Left ventricle myocardium superior (tissue), 1 donor: ENCODE data around the gene ADAD1. TPM values are rescaled to one million over a fixed set of nuclear protein-coding genes. Genes with fewer than 3 reads are reported as not detected.

ENCODE experiments used
- ATAC-seq: fragments of 200-7000 bp; cut with Tn5 transposase; one replicate; pipeline ENCODE4 v1.9.1; 2020; ENCODE audit warnings: mild to moderate bottlenecking, moderate library complexity
- DNase-seq: peaks from one replicate; pipeline ENCODE4 v3.0.0-alpha.2; 2020
- intact Hi-C: fragments of 100-400 bp; cut with micrococcal nuclease; formaldehyde crosslinking; loops from one replicate; pipeline ENCODE4 v1.11.0; 2022
- total RNA-seq: library from RNA; stranded (reverse); fragmentation: NEBNext Ultra II Directional; extraction: Animal tissue kit (Norgen Biotek cat#: 25700); gene quantifications from one replicate; pipeline ENCODE4 v1.2.1, GENCODE V29; 2021
- donor health status: DM: no; HTN: yes; CAD: no; lungs with severe emphysema.

The ADAD1 gene
- total RNA-seq, 1 donor from 2014 or later: not detected

- DNase-seq (no peak), ATAC-seq (no peak)
- intact Hi-C loops: no loop called here
Observed at GRCh38 chr4:122450847-122451246, 72.0 kb downstream of the ADAD1 start.

GRCh38 chr4:122453384-122453995 lies 74.7 kb downstream of the ADAD1 start:
- ATAC-seq (no peak), DNase-seq (no peak)
- intact Hi-C loops: no loop called here

GRCh38 chr4:122456231-122457116 lies 77.7 kb downstream of the ADAD1 start, which contains the start of gene IL2:
Gene IL2 (minus strand): TSS chr4:122456725. CDS start chr4:122456440, 285 bp downstream.
- ATAC-seq: no peak
- DNase-seq: no peak
- intact Hi-C loops: no loop called here

GRCh38 chr4:122458625-122459024 lies 79.8 kb downstream of the ADAD1 start:
- no peak for ATAC-seq
- DNase-seq: no peak
- intact Hi-C loops: no loop called here

- DNase-seq (no peak), ATAC-seq (no peak)
- intact Hi-C loops: no loop called here
Observed at GRCh38 chr4:122469457-122469856, 90.6 kb downstream of the ADAD1 start.

- DNase-seq: no peak
- ATAC-seq: no peak
- intact Hi-C loops: no loop called here
Observed at GRCh38 chr4:122475233-122475632, 96.4 kb downstream of the ADAD1 start.

GRCh38 chr4:122476126-122476525 lies 97.3 kb downstream of the ADAD1 start:
- no peak for ATAC-seq
- no peak for DNase-seq
- intact Hi-C loops: no loop called here

- intact Hi-C loops: no loop called here
- DNase-seq (no peak), ATAC-seq (no peak)
Observed at GRCh38 chr4:122476745-122477144, 97.9 kb downstream of the ADAD1 start.

Other genes starting within 250 kb of the ADAD1 start
- gene BLTP1, start 226.7 kb upstream of the ADAD1 start, total RNA-seq: 30.7 TPM
- not detected for gene IL2, start 77.7 kb downstream of the ADAD1 start, total RNA-seq
- gene IL21, start 242.1 kb downstream of the ADAD1 start, total RNA-seq: not detected